HepG2 (cell line): Measurements from ENCODE around the gene DPAGT1. TPM values are rescaled to one million over a fixed set of nuclear protein-coding genes. Genes with fewer than 3 reads are reported as not detected.
A peak's percentile ranks its signal among the peaks of the same experiment; 100 is the strongest.

Source experiments
- BHLHE40 ChIP-seq: IDR thresholded peaks from 2 replicates; pipeline ENCODE4 v1.6.1; 2011; ENCODE audit warnings: low read length, improper control_type of control experiment
- CREM ChIP-seq, 2 experiments: sonication (generic) in 1 of 2; formaldehyde crosslinking in 1 of 2; IDR thresholded peaks; 2 replicates each; pipeline versions ENCODE4 v1.4.0 to v1.6.1; 2016 to 2020; ENCODE audit warnings: antibody characterized with exemption in 1 of 2, mild to moderate bottlenecking in 1 of 2, missing genetic modification reagents in 1 of 2
- HIVEP1 ChIP-seq: sonication (generic); formaldehyde crosslinking; IDR thresholded peaks from 2 replicates; pipeline ENCODE4 v1.4.0; 2020; ENCODE audit warnings: mild to moderate bottlenecking, missing genetic modification reagents
- MATR3 ChIP-seq: sonication (generic); formaldehyde crosslinking; IDR thresholded peaks from 2 replicates; pipeline ENCODE4 v1.4.0; 2020; ENCODE audit warnings: missing genetic modification reagents
- MTF1 ChIP-seq: sonication (generic); formaldehyde crosslinking; IDR thresholded peaks from 2 replicates; pipeline ENCODE4 v1.5.0; 2020; ENCODE audit warnings: missing genetic modification reagents
- MYNN ChIP-seq: sonication (generic); formaldehyde crosslinking; IDR thresholded peaks from 2 replicates; pipeline ENCODE4 v1.4.0; 2020; ENCODE audit warnings: mild to moderate bottlenecking, low read depth, missing genetic modification reagents
- PPARG ChIP-seq: conservative IDR thresholded peaks from 2 replicates; pipeline ENCODE4 v1.6.1; 2016; ENCODE audit warnings: missing biosample characterization, missing genetic modification reagents
- RCOR2 ChIP-seq: IDR thresholded peaks from 2 replicates; pipeline ENCODE4 v1.6.1; 2016; ENCODE audit warnings: missing biosample characterization, missing genetic modification reagents
- TBX2 ChIP-seq: sonication (generic); formaldehyde crosslinking; IDR thresholded peaks from 2 replicates; pipeline ENCODE4 v1.5.0; 2020; ENCODE audit warnings: missing genetic modification reagents, mild to moderate bottlenecking, borderline replicate concordance
- TEAD2 ChIP-seq: sonication (generic); formaldehyde crosslinking; IDR thresholded peaks from 2 replicates; pipeline ENCODE4 v1.9.0; 2021; ENCODE audit warnings: missing genetic modification reagents
- ZBTB8A ChIP-seq: sonication (generic); formaldehyde crosslinking; IDR thresholded peaks from 2 replicates; pipeline ENCODE4 v1.4.0; 2020; ENCODE audit warnings: mild to moderate bottlenecking, low read depth, missing genetic modification reagents, borderline replicate concordance
- ZFX ChIP-seq: sonication (generic); formaldehyde crosslinking; IDR thresholded peaks from 2 replicates; pipeline ENCODE4 v1.4.0; 2020; ENCODE audit warnings: mild to moderate bottlenecking, low read depth, missing genetic modification reagents, moderate library complexity
- ZFYVE20 ChIP-seq: sonication (generic); formaldehyde crosslinking; IDR thresholded peaks from 2 replicates; pipeline ENCODE4 v1.8.0; 2023; ENCODE audit warnings: low read depth, mild to moderate bottlenecking, moderate library complexity, missing genetic modification reagents, borderline replicate concordance
- ZNF30 ChIP-seq: sonication (generic); formaldehyde crosslinking; IDR thresholded peaks from 2 replicates; pipeline ENCODE4 v1.5.0; 2020; ENCODE audit warnings: mild to moderate bottlenecking, missing genetic modification reagents
- ZNF737 ChIP-seq: sonication (generic); formaldehyde crosslinking; IDR thresholded peaks from 2 replicates; pipeline ENCODE4 v1.5.0; 2020; ENCODE audit warnings: missing genetic modification reagents, mild to moderate bottlenecking, borderline replicate concordance
- ZNF761 ChIP-seq: sonication (generic); formaldehyde crosslinking; conservative IDR thresholded peaks from 2 replicates; pipeline ENCODE4 v1.4.0; 2020; ENCODE audit warnings: mild to moderate bottlenecking, missing genetic modification reagents
- polyA plus RNA-seq, 8 experiments: library from polyadenylated mRNA; depleted of rRNA in 3 of 8; stranded (reverse) in 7 of 8; unstranded in 1 of 8; fragments of >200 nt; fragmentation: Illumina TruSeq in 4 of 8; extraction: Trizol in 4 of 8; gene quantifications; 2 replicates each; pipeline versions ENCODE4 v1.2.1 to v1.2.3, GENCODE V29; 2011 to 2016; ENCODE audit warnings: low read depth in 4 of 8, missing spikeins in 1 of 8, mixed read lengths in 1 of 8; ENCODE audit not compliant: insufficient read depth in 1 of 8
- total RNA-seq, 5 experiments: library from RNA; depleted of rRNA; stranded (reverse); fragments of >200 nt; fragmentation: Illumina TruSeq; extraction: Trizol; gene quantifications; 2 replicates each; pipeline ENCODE4 v1.2.3, GENCODE V29; 2016; ENCODE audit warnings: low read depth in 1 of 5
- TF ChIP-seq, protein P1 (sequence below): sonication (generic); formaldehyde crosslinking; IDR thresholded peaks from 2 replicates; pipeline ENCODE4 v1.5.1; 2020; ENCODE audit warnings: mild to moderate bottlenecking, missing genetic modification reagents, moderate library complexity
- TF ChIP-seq, protein P2 (sequence below): IDR thresholded peaks from 2 replicates; pipeline ENCODE4 v1.6.1; 2016; ENCODE audit warnings: mild to moderate bottlenecking, missing biosample characterization, missing genetic modification reagents
- TF ChIP-seq, protein P3 (sequence below): sonication (generic); formaldehyde crosslinking; IDR thresholded peaks from 2 replicates; pipeline ENCODE4 v1.4.0; 2020; ENCODE audit warnings: missing genetic modification reagents, borderline replicate concordance
- TF ChIP-seq, protein P4 (sequence below): IDR thresholded peaks from 2 replicates; pipeline ENCODE4 v1.6.1; 2016; ENCODE audit warnings: missing compliant biosample characterization, missing genetic modification reagents, borderline replicate concordance
- TF ChIP-seq, protein P5 (sequence below): sonication (generic); formaldehyde crosslinking; IDR thresholded peaks from 2 replicates; pipeline ENCODE4; 2020; ENCODE audit warnings: missing genetic modification reagents, mild to moderate bottlenecking, borderline replicate concordance

DPAGT1 gene
- total and polyA plus RNA-seq, 2 of the 13 experiments (the other 11 are each of a cell fraction or from before 2014, with no cell fraction given): 37.6 to 70.7 TPM

DNA sequence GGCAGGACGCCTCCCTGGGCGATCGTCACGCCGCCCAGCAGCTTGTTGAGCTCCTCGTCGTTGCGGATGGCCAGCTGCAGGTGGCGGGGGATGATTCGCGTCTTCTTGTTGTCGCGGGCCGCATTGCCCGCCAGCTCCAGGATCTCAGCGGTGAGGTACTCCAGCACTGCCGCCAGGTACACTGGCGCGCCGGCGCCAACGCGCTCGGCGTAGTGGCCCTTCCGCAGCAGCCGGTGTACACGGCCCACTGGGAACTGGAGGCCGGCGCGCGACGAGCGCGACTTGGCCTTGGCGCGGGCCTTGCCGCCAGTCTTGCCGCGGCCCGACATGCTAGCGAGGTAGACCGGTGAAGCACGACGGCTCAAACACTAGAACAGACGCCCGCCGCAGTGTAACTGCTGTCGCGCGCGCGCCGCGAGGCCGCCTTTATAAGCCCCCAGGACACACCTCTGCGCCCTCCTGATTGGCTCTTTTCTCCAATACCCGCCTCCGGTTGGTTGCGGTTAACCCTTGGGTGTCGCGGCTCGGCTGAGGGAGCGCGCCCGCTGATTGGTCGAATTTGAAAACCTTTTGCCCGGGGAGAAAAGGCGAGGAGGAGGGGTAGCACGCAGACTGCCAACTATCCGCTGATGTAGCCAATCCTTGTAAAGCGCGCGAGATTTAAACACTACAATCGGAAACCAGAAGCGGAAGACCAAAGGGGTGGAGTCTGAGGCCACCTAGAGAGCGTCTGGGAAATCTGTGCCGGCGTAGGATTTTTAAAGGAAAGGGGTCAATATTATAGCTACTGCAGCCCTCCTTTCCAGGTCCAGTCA lies 6.4 kb downstream of the DPAGT1 start (continued):
- no peak for TF ChIP-seq ZBTB8A (CRISPR knock-in tag)
- peak; percentile 96 for TF ChIP-seq ZNF30 (CRISPR knock-in tag)
- TF ChIP-seq, protein P1, sequence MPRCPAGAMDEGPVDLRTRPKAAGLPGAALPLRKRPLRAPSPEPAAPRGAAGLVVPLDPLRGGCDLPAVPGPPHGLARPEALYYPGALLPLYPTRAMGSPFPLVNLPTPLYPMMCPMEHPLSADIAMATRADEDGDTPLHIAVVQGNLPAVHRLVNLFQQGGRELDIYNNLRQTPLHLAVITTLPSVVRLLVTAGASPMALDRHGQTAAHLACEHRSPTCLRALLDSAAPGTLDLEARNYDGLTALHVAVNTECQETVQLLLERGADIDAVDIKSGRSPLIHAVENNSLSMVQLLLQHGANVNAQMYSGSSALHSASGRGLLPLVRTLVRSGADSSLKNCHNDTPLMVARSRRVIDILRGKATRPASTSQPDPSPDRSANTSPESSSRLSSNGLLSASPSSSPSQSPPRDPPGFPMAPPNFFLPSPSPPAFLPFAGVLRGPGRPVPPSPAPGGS (CRISPR knock-in tag): peak; percentile 92; the same call in 1 of the 2 replicates
- TF ChIP-seq, protein P2, sequence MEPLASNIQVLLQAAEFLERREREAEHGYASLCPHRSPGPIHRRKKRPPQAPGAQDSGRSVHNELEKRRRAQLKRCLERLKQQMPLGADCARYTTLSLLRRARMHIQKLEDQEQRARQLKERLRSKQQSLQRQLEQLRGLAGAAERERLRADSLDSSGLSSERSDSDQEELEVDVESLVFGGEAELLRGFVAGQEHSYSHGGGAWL (CRISPR knock-in tag): peak; percentile 94
- TF ChIP-seq, protein P3, sequence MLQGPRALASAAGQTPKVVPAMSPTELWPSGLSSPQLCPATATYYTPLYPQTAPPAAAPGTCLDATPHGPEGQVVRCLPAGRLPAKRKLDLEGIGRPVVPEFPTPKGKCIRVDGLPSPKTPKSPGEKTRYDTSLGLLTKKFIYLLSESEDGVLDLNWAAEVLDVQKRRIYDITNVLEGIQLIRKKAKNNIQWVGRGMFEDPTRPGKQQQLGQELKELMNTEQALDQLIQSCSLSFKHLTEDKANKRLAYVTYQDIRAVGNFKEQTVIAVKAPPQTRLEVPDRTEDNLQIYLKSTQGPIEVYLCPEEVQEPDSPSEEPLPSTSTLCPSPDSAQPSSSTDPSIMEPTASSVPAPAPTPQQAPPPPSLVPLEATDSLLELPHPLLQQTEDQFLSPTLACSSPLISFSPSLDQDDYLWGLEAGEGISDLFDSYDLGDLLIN (CRISPR knock-in tag): peak; percentile 95
- TF ChIP-seq PPARG (CRISPR knock-in tag): peak; percentile 28; the same call in 1 of the 2 replicates
- TF ChIP-seq BHLHE40: no peak
- no peak for TF ChIP-seq ZFYVE20 (CRISPR knock-in tag)
- TF ChIP-seq ZFX (CRISPR knock-in tag): peak; percentile 91
- TF ChIP-seq CREM (IDR thresholded peaks at IDR 0.05): peak; percentile 66
- no peak for TF ChIP-seq CREM (CRISPR knock-in tag; IDR thresholded peaks at IDR 0.05)
- peak; percentile 86 for TF ChIP-seq TBX2
- TF ChIP-seq MYNN (CRISPR knock-in tag): no peak; the same call in 1 of the 2 replicates
- no peak; the same call in 1 of the 2 replicates for TF ChIP-seq MTF1
- TF ChIP-seq, protein P4, sequence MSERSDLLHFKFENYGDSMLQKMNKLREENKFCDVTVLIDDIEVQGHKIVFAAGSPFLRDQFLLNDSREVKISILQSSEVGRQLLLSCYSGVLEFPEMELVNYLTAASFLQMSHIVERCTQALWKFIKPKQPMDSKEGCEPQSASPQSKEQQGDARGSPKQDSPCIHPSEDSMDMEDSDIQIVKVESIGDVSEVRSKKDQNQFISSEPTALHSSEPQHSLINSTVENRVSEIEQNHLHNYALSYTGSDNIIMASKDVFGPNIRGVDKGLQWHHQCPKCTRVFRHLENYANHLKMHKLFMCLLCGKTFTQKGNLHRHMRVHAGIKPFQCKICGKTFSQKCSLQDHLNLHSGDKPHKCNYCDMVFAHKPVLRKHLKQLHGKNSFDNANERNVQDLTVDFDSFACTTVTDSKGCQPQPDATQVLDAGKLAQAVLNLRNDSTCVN (CRISPR knock-in tag): peak; percentile 49; the same call in 1 of the 2 replicates
- no peak for TF ChIP-seq MATR3
- TF ChIP-seq RCOR2 (CRISPR knock-in tag): 0 out of 2 replicates have a peak, but pooled peaks have one; percentile 35
- TF ChIP-seq, protein P5, sequence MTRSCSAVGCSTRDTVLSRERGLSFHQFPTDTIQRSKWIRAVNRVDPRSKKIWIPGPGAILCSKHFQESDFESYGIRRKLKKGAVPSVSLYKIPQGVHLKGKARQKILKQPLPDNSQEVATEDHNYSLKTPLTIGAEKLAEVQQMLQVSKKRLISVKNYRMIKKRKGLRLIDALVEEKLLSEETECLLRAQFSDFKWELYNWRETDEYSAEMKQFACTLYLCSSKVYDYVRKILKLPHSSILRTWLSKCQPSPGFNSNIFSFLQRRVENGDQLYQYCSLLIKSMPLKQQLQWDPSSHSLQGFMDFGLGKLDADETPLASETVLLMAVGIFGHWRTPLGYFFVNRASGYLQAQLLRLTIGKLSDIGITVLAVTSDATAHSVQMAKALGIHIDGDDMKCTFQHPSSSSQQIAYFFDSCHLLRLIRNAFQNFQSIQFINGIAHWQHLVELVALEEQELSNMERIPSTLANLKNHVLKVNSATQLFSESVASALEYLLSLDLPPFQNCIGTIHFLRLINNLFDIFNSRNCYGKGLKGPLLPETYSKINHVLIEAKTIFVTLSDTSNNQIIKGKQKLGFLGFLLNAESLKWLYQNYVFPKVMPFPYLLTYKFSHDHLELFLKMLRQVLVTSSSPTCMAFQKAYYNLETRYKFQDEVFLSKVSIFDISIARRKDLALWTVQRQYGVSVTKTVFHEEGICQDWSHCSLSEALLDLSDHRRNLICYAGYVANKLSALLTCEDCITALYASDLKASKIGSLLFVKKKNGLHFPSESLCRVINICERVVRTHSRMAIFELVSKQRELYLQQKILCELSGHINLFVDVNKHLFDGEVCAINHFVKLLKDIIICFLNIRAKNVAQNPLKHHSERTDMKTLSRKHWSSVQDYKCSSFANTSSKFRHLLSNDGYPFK (CRISPR knock-in tag): peak; percentile 87; the same call in 1 of the 2 replicates
- TF ChIP-seq HIVEP1 (CRISPR knock-in tag): peak; percentile 72; the same call in 1 of the 2 replicates
- peak; percentile 85 for TF ChIP-seq ZNF761 (CRISPR knock-in tag)
- TF ChIP-seq ZNF737 (CRISPR knock-in tag): no peak
- TF ChIP-seq TEAD2 (CRISPR knock-in tag): no peak
